PC-9 (cell line): ENCODE measurements around the gene CTNNA3. TPM values are rescaled to one million over a fixed set of nuclear protein-coding genes. Genes with fewer than 3 reads are reported as not detected.
"Not testable (repeated sequence)": the region's sequence is repeated elsewhere in the genome, so short reads cannot be mapped to it uniquely, and the experiment has no call there.

Experiments used
- BruUV-seq: library from RNA; stranded (reverse); fragments of 400-500 nt; replicated peaks from 2 replicates; lab custom pipeline; 2021; lab: Mats Ljungman, UMichigan
- CTCF ChIA-PET: fragments of 300-600 bp; sonication (Branson Sonifier 250); formaldehyde crosslinking; loops from one replicate; lab custom pipeline; 2022; ENCODE audit warnings: antibody characterized with exemption; lab: Charles Lee
- POLR2A ChIA-PET: fragments of 300-600 bp; sonication (Branson Sonifier 250); formaldehyde crosslinking; loops from one replicate; lab custom pipeline; 2022; ENCODE audit warnings: antibody characterized with exemption; ENCODE audit not compliant: unreplicated experiment; lab: Charles Lee
- DNase-seq, 2 experiments: peaks; one replicate each; pipeline versions ENCODE4 v3.0.0 to v3.0.0-alpha.2; 2015 to 2022; ENCODE audit warnings: mixed read lengths in 1 of 2
- H2AFZ ChIP-seq: fragments of 200-600 bp; sonication (generic); 2 replicates; pipeline ENCODE4 v1.8.1; 2017; ENCODE audit warnings: antibody characterized with exemption
- H3F3A ChIP-seq: fragments of 200-600 bp; sonication (generic); 2 replicates; pipeline ENCODE4 v1.8.1; 2017; ENCODE audit warnings: antibody characterized with exemption, mild to moderate bottlenecking, low read depth; ENCODE audit not compliant: insufficient read depth
- H3K27ac ChIP-seq: fragments of 200-600 bp; sonication (generic); 2 replicates; pipeline ENCODE4 v1.6.1; 2016; ENCODE audit warnings: mixed run types
- H3K27me3 ChIP-seq: fragments of 200-600 bp; sonication (generic); 2 replicates; pipeline ENCODE4 v1.6.1; 2016; ENCODE audit warnings: low read depth, mixed run types; ENCODE audit not compliant: insufficient read depth
- H3K36me3 ChIP-seq: fragments of 200-600 bp; sonication (generic); 2 replicates; pipeline ENCODE4 v1.6.1; 2016; ENCODE audit warnings: low read depth, mixed run types
- H3K4me1 ChIP-seq: fragments of 200-600 bp; sonication (generic); replicated peaks from 2 replicates; pipeline ENCODE4 v1.6.1; 2016; ENCODE audit warnings: mixed run types; ENCODE audit not compliant: insufficient read depth
- H3K4me2 ChIP-seq: fragments of 200-600 bp; sonication (generic); 2 replicates; pipeline ENCODE4 v1.6.1; 2017; ENCODE audit warnings: mixed run types
- H3K4me3 ChIP-seq: fragments of 200-600 bp; sonication (generic); 2 replicates; pipeline ENCODE4 v1.6.1; 2016; ENCODE audit warnings: mixed run types
- H3K79me2 ChIP-seq: fragments of 200-600 bp; sonication (generic); 2 replicates; pipeline ENCODE4 v1.6.1; 2017; ENCODE audit warnings: low read depth, mixed run types
- H3K9me2 ChIP-seq: fragments of 200-600 bp; sonication (generic); 2 replicates; pipeline ENCODE4 v1.8.1; 2017; ENCODE audit warnings: mild to moderate bottlenecking; ENCODE audit not compliant: insufficient read depth
- H3K9me3 ChIP-seq: fragments of 200-600 bp; sonication (generic); 2 replicates; pipeline ENCODE4 v1.8.1; 2016; ENCODE audit warnings: low read depth; ENCODE audit not compliant: insufficient read depth
- H4K20me1 ChIP-seq: fragments of 200-600 bp; sonication (generic); 2 replicates; pipeline ENCODE4 v1.8.1; 2017; ENCODE audit not compliant: insufficient read depth
- CTCF ChIP-seq: fragments of 200-600 bp; sonication (generic); conservative IDR thresholded peaks from 2 replicates; pipeline ENCODE4 v1.6.1; 2017; ENCODE audit warnings: mixed run types, antibody characterized with exemption, mild to moderate bottlenecking, moderate library complexity
- EZH2 ChIP-seq: fragments of 200-600 bp; sonication (generic); IDR thresholded peaks from 2 replicates; pipeline ENCODE4 v1.8.0; 2017; ENCODE audit warnings: antibody characterized with exemption, low read depth
- intact Hi-C: fragments of 100-400 bp; cut with micrococcal nuclease; formaldehyde crosslinking; loops from one replicate; pipeline ENCODE4 v1.10.0; 2022; ENCODE audit not compliant: unreplicated experiment
- total RNA-seq: library from RNA; stranded (reverse); gene quantifications from 2 replicates; pipeline ENCODE4 v1.2.3, GENCODE V29; 2021

CTNNA3 gene
- total RNA-seq, 1 experiment from 2014 or later = not detected

GRCh38 chr10:67539312-67539711 is 156.7 kb downstream of the CTNNA3 start:
- H3K9me3 ChIP-seq = no peaks in the 10 kb centered on the region
- no peaks in the 10 kb centered on the region for H3K36me3 ChIP-seq
- no peaks in the 10 kb centered on the region for H3K9me2 ChIP-seq
- no peaks in the 10 kb centered on the region for H3K4me1 ChIP-seq
- no peak overlapping the region for H2AFZ ChIP-seq
- H3K4me3 ChIP-seq = no peak overlapping the region
- DNase-seq = no peak
- intact Hi-C loops = no loop called here
- CTCF ChIA-PET = no interaction called here
- TF ChIP-seq EZH2 (no peak), CTCF (no peak)
- no peaks in the 10 kb centered on the region for H4K20me1 ChIP-seq
- no peak overlapping the region for H3K4me2 ChIP-seq
- no peak overlapping the region for H3K27ac ChIP-seq
- BruUV-seq = no TSS peak
- no peaks in the 10 kb centered on the region for H3K27me3 ChIP-seq
- POLR2A ChIA-PET = no interaction called here
- no peaks in the 10 kb centered on the region for H3K79me2 ChIP-seq
- H3F3A ChIP-seq = no peaks in the 10 kb centered on the region

- Histone ChIP-seq H3K4me3 (no peak overlapping the region), H3K9me2 (no peaks in the 10 kb centered on the region), H3K9me3 (no peaks in the 10 kb centered on the region), H3F3A (no peaks in the 10 kb centered on the region), H2AFZ (no peak overlapping the region), H4K20me1 (no peaks in the 10 kb centered on the region), H3K27ac (no peak overlapping the region), H3K4me2 (no peak overlapping the region), H3K36me3 (no peaks in the 10 kb centered on the region), H3K4me1 (no peaks in the 10 kb centered on the region), H3K79me2 (no peaks in the 10 kb centered on the region), H3K27me3 (no peaks in the 10 kb centered on the region)
- BruUV-seq = no TSS peak
- no peak for DNase-seq
- TF ChIP-seq CTCF (no peak), EZH2 (no peak)
- POLR2A ChIA-PET = no interaction called here
- intact Hi-C loops = no loop called here
- CTCF ChIA-PET = interaction anchor here (0.6 kb wide), 1 partner anchor 222 kb away, joined by 8 read pairs; no protein-coding TSS in a partner anchor
These were observed 158.1 kb downstream of the CTNNA3 start for GRCh38 chr10:67537906-67538305.

GRCh38 chr10:67533376-67533775 is 162.6 kb downstream of the CTNNA3 start:
- no peaks in the 10 kb centered on the region for H4K20me1 ChIP-seq
- DNase-seq = no peak
- no TSS peak for BruUV-seq
- H3K36me3 ChIP-seq = no peaks in the 10 kb centered on the region
- no peaks in the 10 kb centered on the region for H3K9me3 ChIP-seq
- no peaks in the 10 kb centered on the region for H3K79me2 ChIP-seq
- H3K4me2 ChIP-seq = no peak overlapping the region
- intact Hi-C loops = no loop called here
- no peaks in the 10 kb centered on the region for H3F3A ChIP-seq
- TF ChIP-seq CTCF (no peak), EZH2 (no peak)
- no peak overlapping the region for H2AFZ ChIP-seq
- no peaks in the 10 kb centered on the region for H3K4me1 ChIP-seq
- no peak overlapping the region for H3K27ac ChIP-seq
- no peak overlapping the region for H3K4me3 ChIP-seq
- no peaks in the 10 kb centered on the region for H3K9me2 ChIP-seq
- POLR2A ChIA-PET = no interaction called here
- CTCF ChIA-PET = no interaction called here
- no peaks in the 10 kb centered on the region for H3K27me3 ChIP-seq

- H2AFZ ChIP-seq, H3K9me2 ChIP-seq, H3K27ac ChIP-seq, H3K4me2 ChIP-seq, intact Hi-C loops, H3K4me3 ChIP-seq, H3K79me2 ChIP-seq, H3F3A ChIP-seq, BruUV-seq, H4K20me1 ChIP-seq, H3K36me3 ChIP-seq, POLR2A ChIA-PET, H3K4me1 ChIP-seq, H3K27me3 ChIP-seq, H3K9me3 ChIP-seq, DNase-seq: not testable (repeated sequence)
- CTCF ChIA-PET = interaction anchor here (0.5 kb wide), 1 partner anchor 321 kb away, joined by 10 read pairs; no protein-coding TSS in a partner anchor
These were observed 165.0 kb downstream of the CTNNA3 start for GRCh38 chr10:67530990-67531389.
